ENCODE measurements around the gene WSCD1.

WSCD1 gene

DNA sequence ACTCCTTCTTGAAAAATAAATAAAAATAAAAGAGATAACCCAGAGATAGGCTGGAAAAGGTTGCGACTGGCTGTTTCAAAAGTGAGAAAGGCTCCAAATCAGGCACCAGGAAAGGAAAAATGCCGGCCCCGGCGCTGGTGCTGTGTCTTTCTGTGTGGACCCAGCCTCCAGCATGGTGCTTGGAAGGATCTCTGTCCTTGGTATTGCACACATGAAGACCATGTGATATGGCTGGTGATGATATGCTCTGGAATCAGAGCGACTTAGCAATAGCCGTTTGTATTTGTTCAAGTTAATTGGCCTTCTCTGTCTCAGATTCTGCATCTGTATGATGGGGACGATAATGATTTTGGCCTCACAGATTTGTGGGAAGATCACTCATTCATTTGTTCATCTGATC is 3.4 kb downstream of the WSCD1 start:
- Histone ChIP-seq H3K27ac (ENCODE audit: extremely low read depth, low read depth, low read length) (no peak overlapping the region), H3K9me3 (ENCODE audit: control insufficient read depth, insufficient read depth, low read depth, low read length) (no peaks in the 10 kb centered on the region), H3K36me3 (ENCODE audit: control insufficient read depth in 2 of 2, insufficient read depth in 1 of 2, low read length in 2 of 2) (no peaks in the 10 kb centered on the region), H3K4me1 (ENCODE audit: control insufficient read depth, insufficient read depth, low read length) (peaks cover 10% of the 10 kb centered on the region), H3K4me3 (ENCODE audit: low read depth, low read length) (no peak overlapping the region)
- ChIA-PET POLR2A (no interaction called here), CTCF (no interaction called here)
- TF ChIP-seq, protein P1, sequence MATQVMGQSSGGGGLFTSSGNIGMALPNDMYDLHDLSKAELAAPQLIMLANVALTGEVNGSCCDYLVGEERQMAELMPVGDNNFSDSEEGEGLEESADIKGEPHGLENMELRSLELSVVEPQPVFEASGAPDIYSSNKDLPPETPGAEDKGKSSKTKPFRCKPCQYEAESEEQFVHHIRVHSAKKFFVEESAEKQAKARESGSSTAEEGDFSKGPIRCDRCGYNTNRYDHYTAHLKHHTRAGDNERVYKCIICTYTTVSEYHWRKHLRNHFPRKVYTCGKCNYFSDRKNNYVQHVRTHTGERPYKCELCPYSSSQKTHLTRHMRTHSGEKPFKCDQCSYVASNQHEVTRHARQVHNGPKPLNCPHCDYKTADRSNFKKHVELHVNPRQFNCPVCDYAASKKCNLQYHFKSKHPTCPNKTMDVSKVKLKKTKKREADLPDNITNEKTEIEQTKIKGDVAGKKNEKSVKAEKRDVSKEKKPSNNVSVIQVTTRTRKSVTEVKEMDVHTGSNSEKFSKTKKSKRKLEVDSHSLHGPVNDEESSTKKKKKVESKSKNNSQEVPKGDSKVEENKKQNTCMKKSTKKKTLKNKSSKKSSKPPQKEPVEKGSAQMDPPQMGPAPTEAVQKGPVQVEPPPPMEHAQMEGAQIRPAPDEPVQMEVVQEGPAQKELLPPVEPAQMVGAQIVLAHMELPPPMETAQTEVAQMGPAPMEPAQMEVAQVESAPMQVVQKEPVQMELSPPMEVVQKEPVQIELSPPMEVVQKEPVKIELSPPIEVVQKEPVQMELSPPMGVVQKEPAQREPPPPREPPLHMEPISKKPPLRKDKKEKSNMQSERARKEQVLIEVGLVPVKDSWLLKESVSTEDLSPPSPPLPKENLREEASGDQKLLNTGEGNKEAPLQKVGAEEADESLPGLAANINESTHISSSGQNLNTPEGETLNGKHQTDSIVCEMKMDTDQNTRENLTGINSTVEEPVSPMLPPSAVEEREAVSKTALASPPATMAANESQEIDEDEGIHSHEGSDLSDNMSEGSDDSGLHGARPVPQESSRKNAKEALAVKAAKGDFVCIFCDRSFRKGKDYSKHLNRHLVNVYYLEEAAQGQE (tag by site-specific recombination; IDR thresholded peaks at IDR 0.05) = peak; percentile 82
- no peak for TF ChIP-seq GFI1B (tag by site-specific recombination; IDR thresholded peaks at IDR 0.05)

DNA sequence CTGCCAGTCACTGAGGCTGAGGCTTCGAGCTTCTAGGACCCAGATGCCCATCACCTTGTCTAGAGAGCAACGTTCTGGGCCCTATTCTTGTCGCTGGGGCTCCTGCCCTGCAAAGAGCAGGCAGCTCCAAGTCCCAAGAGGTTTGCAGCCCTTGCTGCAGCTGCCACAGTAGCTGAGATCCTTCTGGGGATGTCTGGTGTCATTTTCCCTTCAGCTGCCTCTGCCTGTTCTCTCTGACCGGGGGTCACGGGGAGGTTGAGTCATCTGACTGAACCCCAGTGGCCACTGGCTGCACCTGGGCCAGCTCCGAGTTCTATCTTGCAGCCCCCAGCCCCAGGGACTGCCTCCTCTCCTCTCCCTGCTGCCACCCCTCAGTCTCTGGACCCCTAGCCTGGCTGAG is 4.9 kb downstream of the WSCD1 start:
- H3K4me1 ChIP-seq (ENCODE audit: control insufficient read depth, insufficient read depth, low read length) = peaks cover 7% of the 10 kb centered on the region
- no peak for TF ChIP-seq SP2 (tag by site-specific recombination; IDR thresholded peaks at IDR 0.05)
- peak; percentile 35; the same call in 1 of the 2 replicates for TF ChIP-seq OSR2 (tag by site-specific recombination; IDR thresholded peaks at IDR 0.05)
- no peak for TF ChIP-seq ZSCAN16 (tag by site-specific recombination; IDR thresholded peaks at IDR 0.05)
- ChIA-PET CTCF (interaction anchor here (0.6 kb wide), 1 partner anchor 443 kb away, joined by 3 read pairs; no protein-coding TSS in a partner anchor), POLR2A (no interaction called here)
- no peak overlapping the region for H3K27ac ChIP-seq (ENCODE audit: extremely low read depth, low read depth, low read length)
- H3K36me3 ChIP-seq (ENCODE audit: control insufficient read depth in 2 of 2, insufficient read depth in 1 of 2, low read length in 2 of 2) = no peaks in the 10 kb centered on the region
- no peak overlapping the region for H3K4me3 ChIP-seq (ENCODE audit: low read depth, low read length)
- no peaks in the 10 kb centered on the region for H3K9me3 ChIP-seq (ENCODE audit: control insufficient read depth, insufficient read depth, low read depth, low read length)

DNA sequence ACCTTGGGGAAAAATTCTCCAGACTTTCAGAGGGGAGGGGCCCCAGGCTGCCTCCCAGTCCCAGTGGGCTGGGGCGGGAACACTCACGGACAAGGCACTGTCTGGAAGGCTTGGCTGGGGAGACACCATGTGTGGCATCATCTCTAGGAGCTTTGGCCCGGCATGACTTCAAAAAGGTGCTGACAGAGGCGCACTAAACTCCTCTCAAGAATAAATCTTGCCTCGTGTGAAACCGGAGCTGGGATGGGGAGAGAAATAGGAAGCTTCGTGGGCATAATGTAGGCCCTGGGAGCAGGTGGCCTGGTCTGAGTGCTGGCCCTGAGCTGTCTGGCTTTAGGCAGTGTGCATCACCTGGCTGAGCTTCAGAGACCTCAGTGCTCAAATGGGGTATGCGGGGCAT is 5.7 kb downstream of the WSCD1 start:
- H3K36me3 ChIP-seq (ENCODE audit: control insufficient read depth in 2 of 2, insufficient read depth in 1 of 2, low read length in 2 of 2) = peaks cover 0 to 6% of the 10 kb centered on the region in 2 experiments; a peak in 1 of 3 replicates
- CTCF ChIA-PET = interaction anchor here (0.6 kb wide), 1 partner anchor 282 kb away, joined by 3 read pairs; no protein-coding TSS in a partner anchor
- no peak overlapping the region for H3K4me3 ChIP-seq (ENCODE audit: low read depth, low read length)
- POLR2A ChIA-PET = no interaction called here
- H3K9me3 ChIP-seq (ENCODE audit: control insufficient read depth, insufficient read depth, low read depth, low read length) = no peaks in the 10 kb centered on the region
- H3K4me1 ChIP-seq (ENCODE audit: control insufficient read depth, insufficient read depth, low read length) = peaks cover 7% of the 10 kb centered on the region
- H3K27ac ChIP-seq (ENCODE audit: extremely low read depth, low read depth, low read length) = no peak overlapping the region
- TF ChIP-seq HOXA7 (CRISPR knock-in tag; IDR thresholded peaks at IDR 0.05; ENCODE audit: borderline replicate concordance) (no peak), ZNF157 (tag by site-specific recombination; IDR thresholded peaks at IDR 0.05) (no peak), PATZ1 (tag by site-specific recombination; IDR thresholded peaks at IDR 0.05) (no peak), ZNF2 (tag by site-specific recombination; IDR thresholded peaks at IDR 0.05) (no peak), SP7 (tag by site-specific recombination; IDR thresholded peaks at IDR 0.05) (no peak), ZNF155 (tag by site-specific recombination; IDR thresholded peaks at IDR 0.05) (no peak), MYNN (tag by site-specific recombination; IDR thresholded peaks at IDR 0.05; ENCODE audit: borderline replicate concordance) (no peak), ZNF223 (tag by site-specific recombination; IDR thresholded peaks at IDR 0.05) (no peak), ZNF626 (tag by site-specific recombination; IDR thresholded peaks at IDR 0.05) (no peak), ZNF324 (tag by site-specific recombination; IDR thresholded peaks at IDR 0.05) (no peak), ZFP41 (tag by site-specific recombination; IDR thresholded peaks at IDR 0.05; ENCODE audit: borderline replicate concordance) (no peak), ZNF837 (tag by site-specific recombination; IDR thresholded peaks at IDR 0.05) (no peak), ZNF221 (tag by site-specific recombination; IDR thresholded peaks at IDR 0.05; ENCODE audit: borderline replicate concordance) (no peak), ZNF354C (tag by site-specific recombination; IDR thresholded peaks at IDR 0.05; ENCODE audit: borderline replicate concordance, low read depth) (no peak), ZFP37 (tag by site-specific recombination; IDR thresholded peaks at IDR 0.05) (no peak), ZNF585B (tag by site-specific recombination; IDR thresholded peaks at IDR 0.05) (no peak)
- TF ChIP-seq, protein P2, sequence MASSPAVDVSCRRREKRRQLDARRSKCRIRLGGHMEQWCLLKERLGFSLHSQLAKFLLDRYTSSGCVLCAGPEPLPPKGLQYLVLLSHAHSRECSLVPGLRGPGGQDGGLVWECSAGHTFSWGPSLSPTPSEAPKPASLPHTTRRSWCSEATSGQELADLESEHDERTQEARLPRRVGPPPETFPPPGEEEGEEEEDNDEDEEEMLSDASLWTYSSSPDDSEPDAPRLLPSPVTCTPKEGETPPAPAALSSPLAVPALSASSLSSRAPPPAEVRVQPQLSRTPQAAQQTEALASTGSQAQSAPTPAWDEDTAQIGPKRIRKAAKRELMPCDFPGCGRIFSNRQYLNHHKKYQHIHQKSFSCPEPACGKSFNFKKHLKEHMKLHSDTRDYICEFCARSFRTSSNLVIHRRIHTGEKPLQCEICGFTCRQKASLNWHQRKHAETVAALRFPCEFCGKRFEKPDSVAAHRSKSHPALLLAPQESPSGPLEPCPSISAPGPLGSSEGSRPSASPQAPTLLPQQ (tag by site-specific recombination; IDR thresholded peaks at IDR 0.05) = no peak
- TF ChIP-seq, protein P1 (tag by site-specific recombination; IDR thresholded peaks at IDR 0.05) = no peak

Data from HEK293 (cell line).